Measurements from ENCODE around the gene CAMKMT. TPM values are rescaled to one million over a fixed set of nuclear protein-coding genes. Genes with fewer than 3 reads are reported as not detected.

CAMKMT gene
- polyA plus RNA-seq, 3 donors: 4.7 to 7.8 (median 7.0) TPM

GRCh38 chr2:44772669-44773378 is 411.1 kb downstream of the CAMKMT start:
- Histone ChIP-seq H3K4me3 (replicated peaks in 1 of 3; ENCODE audit: low read depth in 2 of 3, low read length in 3 of 3) (no peak overlapping the region), H3K9ac (ENCODE audit: insufficient read depth, low read length, poor library complexity, severe bottlenecking) (no peak overlapping the region), H3K79me2 (ENCODE audit: insufficient read depth, low read length) (no peaks in the 10 kb centered on the region), H4K20me1 (ENCODE audit: insufficient read depth, low read length) (no peaks in the 10 kb centered on the region), H3K36me3 (replicated peaks in 1 of 2; ENCODE audit: control insufficient read depth in 1 of 2, insufficient read depth in 2 of 2, low read length in 2 of 2) (no peaks in the 10 kb centered on the region), H3K4me1 (ENCODE audit: control insufficient read depth in 1 of 2, insufficient read depth in 2 of 2, low read length in 2 of 2) (peaks cover 4 to 6% of the 10 kb centered on the region in 2 donors), H3K27ac (ENCODE audit: low read depth in 1 of 2, low read length in 2 of 2) (no peak overlapping the region), H3K27me3 (ENCODE audit: control insufficient read depth in 2 of 2, insufficient read depth in 2 of 2, low read length in 2 of 2) (peaks cover 52 to 56% of the 10 kb centered on the region in 2 donors), H2AFZ (ENCODE audit: insufficient read depth, low read depth, low read length, poor library complexity, severe bottlenecking) (no peak overlapping the region), H3K4me2 (replicated peaks; ENCODE audit: extremely low read depth, low read length, poor library complexity, severe bottlenecking) (no peak overlapping the region), H3K9me3 (replicated peaks in 1 of 2; ENCODE audit: control insufficient read depth in 1 of 2, insufficient read depth in 1 of 2, low read length in 2 of 2) (peaks cover 0 to 7% of the 10 kb centered on the region in 2 donors)
- intact Hi-C loops (cut with micrococcal nuclease): no loop called here
- Mint-ChIP-seq H3K4me1 (peaks cover 6% of the 10 kb centered on the region), H3K27ac (no peak overlapping the region), H3K4me3 (no peak overlapping the region), H3K27me3 (ENCODE audit: low read depth in 3 of 3) (peaks cover 38 to 54% (median 38%) of the 10 kb centered on the region in 3 donors), H3K36me3 (peaks cover 0 to 7% of the 10 kb centered on the region in 2 donors), H3K9me3 (peaks cover 0 to 5% (median 0%) of the 10 kb centered on the region in 7 donors)
- DNase-seq: no peak
- WGBS (ENCODE audit: insufficient coverage): no CpG with 5 or more reads among the region's 2 CpGs
- no peak for TF ChIP-seq CTCF (IDR thresholded peaks at IDR 0.05)

GRCh38 chr2:44774826-44775492 is 413.2 kb downstream of the CAMKMT start:
- Mint-ChIP-seq H3K27me3 (ENCODE audit: low read depth in 3 of 3) (peaks cover 19 to 37% (median 24%) of the 10 kb centered on the region in 3 donors), H3K9me3 (peaks cover 0 to 5% (median 0%) of the 10 kb centered on the region in 7 donors), H3K4me1 (peaks cover 23% of the 10 kb centered on the region), H3K27ac (no peak overlapping the region), H3K36me3 (peaks cover 0 to 1% of the 10 kb centered on the region in 2 donors), H3K4me3 (no peak overlapping the region)
- Histone ChIP-seq H3K4me3 (replicated peaks in 1 of 3; ENCODE audit: low read depth in 2 of 3, low read length in 3 of 3) (no peak overlapping the region), H4K20me1 (ENCODE audit: insufficient read depth, low read length) (no peaks in the 10 kb centered on the region), H3K79me2 (ENCODE audit: insufficient read depth, low read length) (no peaks in the 10 kb centered on the region), H3K4me2 (replicated peaks; ENCODE audit: extremely low read depth, low read length, poor library complexity, severe bottlenecking) (no peak overlapping the region), H2AFZ (ENCODE audit: insufficient read depth, low read depth, low read length, poor library complexity, severe bottlenecking) (no peak overlapping the region), H3K4me1 (ENCODE audit: control insufficient read depth in 1 of 2, insufficient read depth in 2 of 2, low read length in 2 of 2) (peaks cover 20 to 21% of the 10 kb centered on the region in 2 donors), H3K9me3 (replicated peaks in 1 of 2; ENCODE audit: control insufficient read depth in 1 of 2, insufficient read depth in 1 of 2, low read length in 2 of 2) (no peaks in the 10 kb centered on the region), H3K9ac (ENCODE audit: insufficient read depth, low read length, poor library complexity, severe bottlenecking) (no peak overlapping the region), H3K27ac (ENCODE audit: low read depth in 1 of 2, low read length in 2 of 2) (no peak overlapping the region), H3K27me3 (ENCODE audit: control insufficient read depth in 2 of 2, insufficient read depth in 2 of 2, low read length in 2 of 2) (peaks cover 32 to 38% of the 10 kb centered on the region in 2 donors), H3K36me3 (replicated peaks in 1 of 2; ENCODE audit: control insufficient read depth in 1 of 2, insufficient read depth in 2 of 2, low read length in 2 of 2) (no peaks in the 10 kb centered on the region)
- 95% methylated on average over 2 of the region's 4 CpGs for WGBS (ENCODE audit: insufficient coverage)
- no peak for DNase-seq
- no peak for TF ChIP-seq CTCF (IDR thresholded peaks at IDR 0.05)
- intact Hi-C loops (cut with micrococcal nuclease): no loop called here
